Measurements from ENCODE around the gene PPARG. TPM values are rescaled to one million over a fixed set of nuclear protein-coding genes. Genes with fewer than 3 reads are reported as not detected.
A peak's percentile ranks its signal among the peaks of the same experiment; 100 is the strongest.

Gene PPARG
- total RNA-seq, 4 donors from 2014 or later, result 16.9 to 146 (median 117) TPM

GRCh38 chr3:12321015-12321414, 32.1 kb downstream of the PPARG start:
- Histone ChIP-seq H3K36me3 (no peaks in the 10 kb centered on the region), H3K27ac (no peak overlapping the region), H3K4me1 (peaks cover 0 to 30% (median 10%) of the 10 kb centered on the region in 4 donors), H3K27me3 (no peaks in the 10 kb centered on the region), H3K4me3 (no peak overlapping the region), H3K9me3 (no peaks in the 10 kb centered on the region)
- no peak for DNase-seq
- 80 to 94% methylated on average over 2 of the region's 2 CpGs for WGBS, 2 donors (ENCODE audit: low coverage in 1 of 2)
- in situ Hi-C loops (cut with MboI; ENCODE audit: low pct_ligation_motif_present in 1 of 4, low pct_unique_long_range_greater_than_20kb in 1 of 4, low sequenced_read_pairs in 3 of 4) (no loop called here), intact Hi-C loops (cut with DNase I; ENCODE audit: low total_unique reads) (no loop called here)
- TF ChIP-seq EP300 (IDR thresholded peaks at IDR 0.05; ENCODE audit: low read depth) (no peak), POLR2A (IDR thresholded peaks at IDR 0.05) (no peak), POLR2AphosphoS5 (IDR thresholded peaks at IDR 0.05) (no peak)
- TF ChIP-seq, protein P1, sequence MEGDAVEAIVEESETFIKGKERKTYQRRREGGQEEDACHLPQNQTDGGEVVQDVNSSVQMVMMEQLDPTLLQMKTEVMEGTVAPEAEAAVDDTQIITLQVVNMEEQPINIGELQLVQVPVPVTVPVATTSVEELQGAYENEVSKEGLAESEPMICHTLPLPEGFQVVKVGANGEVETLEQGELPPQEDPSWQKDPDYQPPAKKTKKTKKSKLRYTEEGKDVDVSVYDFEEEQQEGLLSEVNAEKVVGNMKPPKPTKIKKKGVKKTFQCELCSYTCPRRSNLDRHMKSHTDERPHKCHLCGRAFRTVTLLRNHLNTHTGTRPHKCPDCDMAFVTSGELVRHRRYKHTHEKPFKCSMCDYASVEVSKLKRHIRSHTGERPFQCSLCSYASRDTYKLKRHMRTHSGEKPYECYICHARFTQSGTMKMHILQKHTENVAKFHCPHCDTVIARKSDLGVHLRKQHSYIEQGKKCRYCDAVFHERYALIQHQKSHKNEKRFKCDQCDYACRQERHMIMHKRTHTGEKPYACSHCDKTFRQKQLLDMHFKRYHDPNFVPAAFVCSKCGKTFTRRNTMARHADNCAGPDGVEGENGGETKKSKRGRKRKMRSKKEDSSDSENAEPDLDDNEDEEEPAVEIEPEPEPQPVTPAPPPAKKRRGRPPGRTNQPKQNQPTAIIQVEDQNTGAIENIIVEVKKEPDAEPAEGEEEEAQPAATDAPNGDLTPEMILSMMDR (IDR thresholded peaks at IDR 0.05), result no peak

DNA sequence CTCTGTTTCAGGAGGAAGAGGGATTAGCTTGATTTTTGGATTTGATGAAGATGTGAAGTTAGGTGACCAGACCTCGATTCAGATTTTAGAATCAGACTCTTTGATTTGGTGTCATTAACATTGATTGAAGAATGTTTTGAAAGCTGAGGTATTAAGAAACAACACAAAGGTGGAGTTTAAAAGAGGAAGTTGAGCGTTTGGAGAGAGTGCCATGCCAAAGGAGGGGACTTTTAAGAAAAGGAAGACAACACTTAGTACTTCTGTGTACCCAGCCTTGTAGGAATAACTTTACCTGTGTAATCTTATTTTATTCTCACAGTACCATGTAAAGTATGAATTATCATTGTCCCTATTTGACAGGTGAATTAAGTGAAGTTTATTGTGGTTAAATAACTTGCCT, 34.4 kb downstream of the PPARG start:
- Histone ChIP-seq H3K4me1 (peaks cover 0 to 32% (median 14%) of the 10 kb centered on the region in 4 donors), H3K9me3 (no peaks in the 10 kb centered on the region), H3K27me3 (no peaks in the 10 kb centered on the region), H3K27ac (no peak overlapping the region), H3K36me3 (no peaks in the 10 kb centered on the region), H3K4me3 (no peak overlapping the region)
- in situ Hi-C loops (cut with MboI; ENCODE audit: low pct_ligation_motif_present in 1 of 4, low pct_unique_long_range_greater_than_20kb in 1 of 4, low sequenced_read_pairs in 3 of 4), result no loop called here
- no peak for DNase-seq
- WGBS, 2 donors (ENCODE audit: low coverage in 1 of 2), result 35 to 44% methylated on average over 2 of the region's 2 CpGs
- TF ChIP-seq POLR2A (IDR thresholded peaks at IDR 0.05), result no peak
- TF ChIP-seq, protein P1 (IDR thresholded peaks at IDR 0.05), result no peak
- no peak for TF ChIP-seq POLR2AphosphoS5 (IDR thresholded peaks at IDR 0.05)
- no peak for TF ChIP-seq EP300 (IDR thresholded peaks at IDR 0.05; ENCODE audit: low read depth)
- intact Hi-C loops (cut with DNase I; ENCODE audit: low total_unique reads), result no loop called here

- Histone ChIP-seq H3K27me3 (no peaks in the 10 kb centered on the region), H3K36me3 (no peaks in the 10 kb centered on the region), H3K9me3 (no peaks in the 10 kb centered on the region), H3K27ac (peak overlapping the region; percentile 38 to 61 (median 57)), H3K4me1 (peaks cover 0 to 28% (median 14%) of the 10 kb centered on the region in 4 donors), H3K4me3 (no peak overlapping the region)
- no peak for DNase-seq
- intact Hi-C loops (cut with DNase I; ENCODE audit: low total_unique reads) (no loop called here), in situ Hi-C loops (cut with MboI; ENCODE audit: low pct_ligation_motif_present in 1 of 4, low pct_unique_long_range_greater_than_20kb in 1 of 4, low sequenced_read_pairs in 3 of 4) (no loop called here)
- TF ChIP-seq POLR2A (IDR thresholded peaks at IDR 0.05) (no peak), POLR2AphosphoS5 (IDR thresholded peaks at IDR 0.05) (peak in 2 of 3 donors; percentile 7 to 36), EP300 (IDR thresholded peaks at IDR 0.05; ENCODE audit: low read depth) (no peak)
- TF ChIP-seq, protein P1 (IDR thresholded peaks at IDR 0.05), result no peak
- 46 to 47% methylated on average over 4 of the region's 4 CpGs for WGBS, 2 donors (ENCODE audit: low coverage in 1 of 2)
These were observed 37.0 kb downstream of the PPARG start for GRCh38 chr3:12325586-12326515.

DNA sequence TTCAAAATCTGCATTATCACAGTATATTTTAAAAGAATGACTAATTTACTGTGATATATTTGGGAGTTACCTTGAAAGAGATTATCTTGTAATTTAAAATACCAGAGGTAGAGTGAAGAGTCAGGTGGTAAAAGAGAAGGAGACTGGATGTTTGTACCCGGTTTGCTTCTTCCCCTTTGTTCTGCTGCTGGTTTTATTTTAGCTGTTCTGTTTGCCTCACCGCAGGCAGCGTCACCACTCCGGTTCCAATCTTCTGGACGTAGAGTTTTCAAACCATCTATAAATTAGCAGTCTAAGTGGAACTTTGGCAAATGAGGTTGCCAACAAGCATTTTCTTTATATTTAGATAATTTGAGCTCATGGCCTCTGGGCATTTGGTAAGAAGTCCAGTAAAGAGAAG, 38.2 kb downstream of the PPARG start:
- peaks cover 0 to 28% (median 14%) of the 10 kb centered on the region in 4 donors for H3K4me1 ChIP-seq
- DNase-seq, result no peak
- 73 to 89% methylated on average over 5 of the region's 5 CpGs for WGBS, 2 donors (ENCODE audit: low coverage in 1 of 2)
- H3K27ac ChIP-seq, result peak overlapping the region in 2 of 4 donors; percentile 58 to 60
- no peak overlapping the region for H3K4me3 ChIP-seq
- H3K9me3 ChIP-seq, result no peaks in the 10 kb centered on the region
- in situ Hi-C loops (cut with MboI; ENCODE audit: low pct_ligation_motif_present in 1 of 4, low pct_unique_long_range_greater_than_20kb in 1 of 4, low sequenced_read_pairs in 3 of 4) (no loop called here), intact Hi-C loops (cut with DNase I; ENCODE audit: low total_unique reads) (no loop called here)
- TF ChIP-seq POLR2A (IDR thresholded peaks at IDR 0.05) (no peak), EP300 (IDR thresholded peaks at IDR 0.05; ENCODE audit: low read depth) (no peak), POLR2AphosphoS5 (IDR thresholded peaks at IDR 0.05) (no peak)
- TF ChIP-seq, protein P1 (IDR thresholded peaks at IDR 0.05), result no peak
- H3K36me3 ChIP-seq, result no peaks in the 10 kb centered on the region
- H3K27me3 ChIP-seq, result no peaks in the 10 kb centered on the region
